Neural crest cell (in vitro differentiated cells): Measurements from ENCODE around the gene ATP6V0E2. TPM values are rescaled to one million over a fixed set of nuclear protein-coding genes. Genes with fewer than 3 reads are reported as not detected.

Source experiments
- DNase-seq: peaks from one replicate; pipeline ENCODE4 v3.0.0; 2021; ENCODE audit warnings: low read depth, mixed read lengths, low spot score
- H3K27ac Mint-ChIP-seq: one replicate; pipeline ENCODE4 v1.8.0; 2021; ENCODE audit warnings: mild to moderate bottlenecking, mixed read lengths; ENCODE audit not compliant: unreplicated experiment
- H3K27me3 Mint-ChIP-seq: 2 replicates; pipeline ENCODE4 v1.8.0; 2021; ENCODE audit warnings: low read depth, mild to moderate bottlenecking, mixed read lengths
- H3K36me3 Mint-ChIP-seq: 2 replicates; pipeline ENCODE4 v1.8.0; 2021; ENCODE audit warnings: low read depth, mild to moderate bottlenecking, mixed read lengths
- H3K4me1 Mint-ChIP-seq: 2 replicates; pipeline ENCODE4 v1.8.0; 2021; ENCODE audit warnings: mixed read lengths
- H3K4me3 Mint-ChIP-seq: one replicate; pipeline ENCODE4 v1.8.0; 2021; ENCODE audit warnings: mild to moderate bottlenecking, mixed read lengths
- H3K9me3 Mint-ChIP-seq: 2 replicates; pipeline ENCODE4 v1.8.0; 2021; ENCODE audit warnings: mixed read lengths
- long read RNA-seq: library from polyadenylated mRNA; unstranded; transcript quantifications from one replicate; pipeline ENCODE4 v2.0.0, GENCODE V29; 2020
- total RNA-seq: library from RNA; stranded (reverse); gene quantifications from 2 replicates; pipeline ENCODE4 v1.2.1, GENCODE V29; 2021
- TF ChIP-seq, protein P1 (sequence below): fragments of 200-600 bp; sonication (generic); conservative IDR thresholded peaks from 2 replicates; pipeline ENCODE4 v1.5.0; 2021; ENCODE audit warnings: antibody characterized with exemption, mild to moderate bottlenecking

The ATP6V0E2 gene
- 86.5 and 87.4 TPM in 2 replicates for total RNA-seq
- long read RNA-seq, transcript ATP6V0E2-203 (4 exons, 2,722 nt) = major isoform, 64 of 68 reads
- long read RNA-seq, partial matches to known transcripts = 1 of 68 reads
- long read RNA-seq, other reads (novel, unspliced or antisense) = 2 of 68 reads

GRCh38 chr7:149873074-149873969, at the start of gene ATP6V0E2:
Gene ATP6V0E2, plus strand, starts transcription at chr7:149873969. Its CDS starts 97 bp downstream, at chr7:149874066.
- H3K27ac Mint-ChIP-seq = peak within 1 kb of the TSS; percentile 81
- H3K4me1 Mint-ChIP-seq = peaks cover 25% of the 10 kb centered on the region
- TF ChIP-seq, protein P1, sequence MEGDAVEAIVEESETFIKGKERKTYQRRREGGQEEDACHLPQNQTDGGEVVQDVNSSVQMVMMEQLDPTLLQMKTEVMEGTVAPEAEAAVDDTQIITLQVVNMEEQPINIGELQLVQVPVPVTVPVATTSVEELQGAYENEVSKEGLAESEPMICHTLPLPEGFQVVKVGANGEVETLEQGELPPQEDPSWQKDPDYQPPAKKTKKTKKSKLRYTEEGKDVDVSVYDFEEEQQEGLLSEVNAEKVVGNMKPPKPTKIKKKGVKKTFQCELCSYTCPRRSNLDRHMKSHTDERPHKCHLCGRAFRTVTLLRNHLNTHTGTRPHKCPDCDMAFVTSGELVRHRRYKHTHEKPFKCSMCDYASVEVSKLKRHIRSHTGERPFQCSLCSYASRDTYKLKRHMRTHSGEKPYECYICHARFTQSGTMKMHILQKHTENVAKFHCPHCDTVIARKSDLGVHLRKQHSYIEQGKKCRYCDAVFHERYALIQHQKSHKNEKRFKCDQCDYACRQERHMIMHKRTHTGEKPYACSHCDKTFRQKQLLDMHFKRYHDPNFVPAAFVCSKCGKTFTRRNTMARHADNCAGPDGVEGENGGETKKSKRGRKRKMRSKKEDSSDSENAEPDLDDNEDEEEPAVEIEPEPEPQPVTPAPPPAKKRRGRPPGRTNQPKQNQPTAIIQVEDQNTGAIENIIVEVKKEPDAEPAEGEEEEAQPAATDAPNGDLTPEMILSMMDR = no peak
- H3K27me3 Mint-ChIP-seq = no peaks in the 10 kb centered on the region
- DNase-seq = peak; percentile 88
- peak within 1 kb of the TSS; percentile 92 for H3K4me3 Mint-ChIP-seq
- H3K36me3 Mint-ChIP-seq = no peaks in the 10 kb centered on the region
- H3K9me3 Mint-ChIP-seq = no peaks in the 10 kb centered on the region

DNA sequence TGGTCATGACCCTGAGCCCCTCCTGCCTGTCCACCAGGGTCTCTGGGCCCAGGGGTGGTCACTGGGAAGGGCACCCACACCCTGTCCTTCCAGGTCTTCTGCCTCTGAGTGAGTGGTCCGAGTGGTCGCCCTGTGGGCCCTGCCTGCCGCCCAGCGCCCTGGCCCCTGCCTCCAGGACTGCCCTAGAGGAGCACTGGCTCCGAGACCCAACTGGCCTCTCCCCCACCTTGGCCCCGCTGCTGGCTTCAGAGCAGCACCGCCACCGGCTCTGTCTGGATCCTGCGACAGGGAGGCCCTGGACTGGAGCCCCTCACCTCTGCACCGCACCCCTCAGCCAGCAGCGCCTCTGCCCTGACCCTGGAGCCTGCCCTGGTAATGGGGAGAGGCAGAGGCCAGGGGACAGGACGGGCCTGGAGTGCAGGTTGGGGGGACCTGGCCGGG, 49.4 kb upstream of the ATP6V0E2 start:
- Mint-ChIP-seq H3K27ac (no peak overlapping the region), H3K4me1 (no peaks in the 10 kb centered on the region), H3K9me3 (no peaks in the 10 kb centered on the region), H3K4me3 (no peak overlapping the region), H3K36me3 (no peaks in the 10 kb centered on the region), H3K27me3 (peaks cover 3% of the 10 kb centered on the region)
- TF ChIP-seq, protein P1 = no peak
- DNase-seq = no peak

DNA sequence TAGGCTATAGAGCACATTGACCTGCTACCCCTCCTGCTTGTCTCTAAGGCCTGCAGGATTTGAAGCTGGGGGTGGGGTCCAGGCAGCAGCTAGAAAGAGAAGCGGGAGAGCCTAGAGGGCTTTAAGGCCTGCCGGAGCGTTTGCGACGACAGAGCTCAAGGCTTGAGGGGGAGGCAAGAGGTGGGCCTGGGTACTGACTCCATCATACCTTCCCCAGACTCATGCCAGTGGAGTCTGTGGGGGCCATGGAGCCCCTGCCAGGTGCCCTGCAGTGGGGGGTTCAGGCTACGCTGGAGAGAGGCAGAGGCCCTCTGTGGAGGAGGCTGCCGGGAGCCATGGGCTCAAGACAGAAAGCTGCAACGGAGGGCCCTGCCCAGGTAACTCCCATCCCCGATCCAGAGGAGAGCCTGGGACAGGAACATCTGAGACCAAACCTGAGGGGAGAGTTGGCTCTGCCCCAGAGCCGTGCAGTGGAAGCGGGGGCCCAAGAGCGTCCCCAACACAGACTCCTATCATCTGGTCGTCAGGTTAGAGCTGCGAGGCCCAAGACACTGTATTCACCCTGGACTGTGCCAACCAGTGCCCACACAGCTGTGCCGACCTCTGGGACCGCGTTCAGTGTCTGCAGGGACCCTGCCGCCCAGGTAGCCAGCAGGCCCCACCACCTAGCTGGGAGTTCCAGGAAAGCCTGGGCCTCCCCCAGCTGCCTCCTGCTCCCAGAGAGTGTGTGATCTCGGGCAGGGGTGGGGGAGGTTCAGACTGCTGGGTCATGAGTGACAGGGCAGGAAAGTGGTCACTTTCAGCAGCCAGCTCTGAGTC, 48.8 kb upstream of the ATP6V0E2 start:
- TF ChIP-seq, protein P1 = no peak
- peaks cover 3% of the 10 kb centered on the region for H3K27me3 Mint-ChIP-seq

DNA sequence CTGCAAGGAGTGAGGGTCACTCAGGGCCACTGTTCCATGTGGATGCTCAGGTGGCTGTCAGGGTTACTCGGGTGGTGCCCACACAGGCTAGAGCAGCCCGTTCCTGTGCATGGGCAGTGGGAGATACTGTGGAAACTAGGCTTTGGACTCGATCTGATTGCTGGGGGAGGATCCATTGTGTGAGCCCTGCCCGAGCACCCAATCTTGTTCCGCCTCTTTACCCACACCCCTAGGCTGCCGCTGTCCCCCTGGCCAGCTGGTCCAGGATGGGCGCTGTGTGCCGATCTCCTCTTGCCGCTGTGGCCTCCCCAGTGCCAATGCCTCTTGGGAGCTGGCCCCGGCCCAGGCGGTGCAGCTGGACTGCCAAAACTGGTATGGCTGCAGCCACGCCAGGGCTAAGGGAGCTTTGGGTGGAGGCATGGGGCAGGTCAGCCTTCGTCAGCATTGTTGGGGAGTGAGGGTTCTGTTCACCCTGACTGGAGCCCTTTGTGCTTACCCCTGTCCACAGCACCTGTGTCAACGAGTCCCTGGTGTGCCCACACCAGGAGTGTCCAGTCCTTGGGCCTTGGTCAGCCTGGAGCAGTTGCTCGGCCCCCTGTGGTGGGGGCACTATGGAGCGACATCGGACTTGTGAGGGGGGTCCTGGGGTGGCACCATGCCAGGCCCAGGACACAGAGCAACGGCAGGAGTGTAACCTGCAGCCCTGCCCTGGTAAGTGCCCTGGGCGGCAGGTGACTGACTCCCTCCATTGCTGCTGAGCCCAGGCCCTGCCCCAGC, 48.0 kb upstream of the ATP6V0E2 start:
- TF ChIP-seq, protein P1 = no peak
- H3K9me3 Mint-ChIP-seq = no peaks in the 10 kb centered on the region
- peaks cover 3% of the 10 kb centered on the region for H3K27me3 Mint-ChIP-seq
- no peak overlapping the region for H3K27ac Mint-ChIP-seq
- no peak for DNase-seq
- no peaks in the 10 kb centered on the region for H3K4me1 Mint-ChIP-seq
- no peaks in the 10 kb centered on the region for H3K36me3 Mint-ChIP-seq
- H3K4me3 Mint-ChIP-seq = no peak overlapping the region

More for the DNA sequence above, 48.8 kb upstream of the ATP6V0E2 start:
- H3K4me1 Mint-ChIP-seq = no peaks in the 10 kb centered on the region
- H3K27ac Mint-ChIP-seq = no peak overlapping the region
- H3K36me3 Mint-ChIP-seq = no peaks in the 10 kb centered on the region
- DNase-seq = no peak
- H3K9me3 Mint-ChIP-seq = no peaks in the 10 kb centered on the region
- H3K4me3 Mint-ChIP-seq = no peak overlapping the region
